RCC 7860 (cell line): ENCODE results near the gene RAB31.

Source experiments
- DNase-seq: peaks from one replicate; pipeline ENCODE4 v3.0.0-alpha.2; 2015; ENCODE audit warnings: low spot score
- FAIRE-seq: peaks from 2 replicates; lab custom pipeline; 2012; peaks lifted over from hg19 to GRCh38; lab: Jason Lieb, UNC

RAB31 gene

GRCh38 chr18:9782073-9782857 lies 74.2 kb downstream of the RAB31 start:
- FAIRE-seq (no peak), DNase-seq (peak; percentile 18)

GRCh38 chr18:9786631-9787030 lies 78.5 kb downstream of the RAB31 start:
- no peak for DNase-seq
- no peak for FAIRE-seq

- FAIRE-seq (no peak), DNase-seq (no peak)
Observed at GRCh38 chr18:9787036-9787435, 78.9 kb downstream of the RAB31 start.

GRCh38 chr18:9787712-9788111 lies 79.6 kb downstream of the RAB31 start:
- FAIRE-seq: no peak

GRCh38 chr18:9788140-9788539 lies 80.0 kb downstream of the RAB31 start:
- FAIRE-seq: no peak

More at GRCh38 chr18:9787712-9788111, 79.6 kb downstream of the RAB31 start:
- DNase-seq: no peak

GRCh38 chr18:9788860-9789259 lies 80.8 kb downstream of the RAB31 start:
- FAIRE-seq: no peak

More at GRCh38 chr18:9788140-9788539, 80.0 kb downstream of the RAB31 start:
- DNase-seq: no peak

GRCh38 chr18:9790261-9790660 lies 82.2 kb downstream of the RAB31 start:
- FAIRE-seq (no peak), DNase-seq (no peak)

More at GRCh38 chr18:9788860-9789259, 80.8 kb downstream of the RAB31 start:
- no peak for DNase-seq

GRCh38 chr18:9791991-9792390 lies 83.9 kb downstream of the RAB31 start:
- DNase-seq: no peak
- FAIRE-seq: no peak

GRCh38 chr18:9792565-9793245 lies 84.6 kb downstream of the RAB31 start:
- FAIRE-seq: no peak

GRCh38 chr18:9796011-9796410 lies 87.9 kb downstream of the RAB31 start:
- FAIRE-seq (no peak), DNase-seq (no peak)

More at GRCh38 chr18:9792565-9793245, 84.6 kb downstream of the RAB31 start:
- no peak for DNase-seq

GRCh38 chr18:9796935-9797549 lies 88.9 kb downstream of the RAB31 start:
- FAIRE-seq (no peak), DNase-seq (no peak)

- DNase-seq (no peak), FAIRE-seq (no peak)
Observed at GRCh38 chr18:9802175-9803062, 94.3 kb downstream of the RAB31 start.

GRCh38 chr18:9803063-9803697 lies 95.1 kb downstream of the RAB31 start:
- no peak for DNase-seq
- FAIRE-seq: no peak

GRCh38 chr18:9803698-9804516 lies 95.8 kb downstream of the RAB31 start:
- FAIRE-seq (no peak), DNase-seq (no peak)

GRCh38 chr18:9804517-9805104 lies 96.5 kb downstream of the RAB31 start:
- no peak for DNase-seq
- FAIRE-seq: no peak

GRCh38 chr18:9806905-9807304 lies 98.8 kb downstream of the RAB31 start:
- no peak for FAIRE-seq

GRCh38 chr18:9808295-9809241 lies 100.5 kb downstream of the RAB31 start:
- no peak for DNase-seq
- FAIRE-seq: no peak

More at GRCh38 chr18:9806905-9807304, 98.8 kb downstream of the RAB31 start:
- DNase-seq: no peak

GRCh38 chr18:9809697-9810096 lies 101.6 kb downstream of the RAB31 start:
- DNase-seq (no peak), FAIRE-seq (no peak)
